H1 (cell line): ENCODE measurements around the gene GIGYF2. TPM values are rescaled to one million over a fixed set of nuclear protein-coding genes. Genes with fewer than 3 reads are reported as not detected.

Experiments
- polyA plus RNA-seq, 7 experiments: library from polyadenylated mRNA; depleted of rRNA in 3 of 7; stranded (reverse) in 5 of 7; unstranded in 2 of 7; fragments of >200 nt in 5 of 7; fragments of 200-250 nt in 2 of 7; gene quantifications; 1 replicate in 5 of 7; 2 replicates in 1 of 7; 4 replicates in 1 of 7; pipeline versions ENCODE4 v1.2.1 to v1.2.3, GENCODE V29; 2011 to 2013; ENCODE audit warnings: missing spikeins in 2 of 7, mixed read lengths in 2 of 7
- small RNA-seq: library from polyadenylated mRNA; stranded (forward); fragments of <200 nt; extraction: miRNeasy Mini kit (QIAGEN cat#:217004); gene quantifications from one replicate; pipeline ENCODE3, GENCODE V24; 2013; ENCODE audit not compliant: insufficient read depth
- total RNA-seq: library from RNA; stranded (reverse); fragmentation: NEBNext Ultra II Directional; extraction: Animal tissue kit (Norgen Biotek cat#: 25700); gene quantifications from 2 replicates; pipeline ENCODE4 v1.2.1, GENCODE V29; 2021

Gene GIGYF2
- total and polyA plus RNA-seq, 2 of the 8 experiments (the other 6 are each of a cell fraction or from before 2014, with no cell fraction given), result 22.3 to 62.0 TPM

Small RNAs within 50 kb of the gene (small RNA-seq; reads per million reads assigned to genes)
- gene RF00019 (not detected), gene RN7SL359P (not detected), gene RNU6-107P (not detected)

Other genes with a start within 250 kb of the GIGYF2 start
- not detected in 2 replicates for gene ALPI, start 241.2 kb upstream of the GIGYF2 start, total RNA-seq
- gene ALPI, start 241.2 kb upstream of the GIGYF2 start, polyA plus RNA-seq (2011; rRNA removed), result not detected in 2 replicates
- 6.5 and 7.7 TPM in 2 replicates for gene ECEL1, start 209.5 kb upstream of the GIGYF2 start, total RNA-seq
- 20.2 and 27.9 TPM in 2 replicates for gene ECEL1, start 209.5 kb upstream of the GIGYF2 start, polyA plus RNA-seq (2011; rRNA removed)
- gene PRSS56, start 176.9 kb upstream of the GIGYF2 start, total RNA-seq, result not detected in 2 replicates
- 0.03 and 0.11 TPM in 2 replicates for gene PRSS56, start 176.9 kb upstream of the GIGYF2 start, polyA plus RNA-seq (2011; rRNA removed)
- gene CHRND, start 171.2 kb upstream of the GIGYF2 start, total RNA-seq, result not detected in 2 replicates
- 0.11 and 0.24 TPM in 2 replicates for gene CHRND, start 171.2 kb upstream of the GIGYF2 start, polyA plus RNA-seq (2011; rRNA removed)
- not detected in 2 replicates for gene CHRNG, start 157.6 kb upstream of the GIGYF2 start, total RNA-seq
- gene CHRNG, start 157.6 kb upstream of the GIGYF2 start, polyA plus RNA-seq (2011; rRNA removed), result 0.05 TPM in 2 replicates
- 7.9 and 8.3 TPM in 2 replicates for gene TIGD1, start 146.8 kb upstream of the GIGYF2 start, total RNA-seq
- gene TIGD1, start 146.8 kb upstream of the GIGYF2 start, polyA plus RNA-seq (2011; rRNA removed), result 4.2 and 4.7 TPM in 2 replicates
- gene EIF4E2, start 146.6 kb upstream of the GIGYF2 start, total RNA-seq, result 114 and 116 TPM in 2 replicates
- 38.0 and 39.4 TPM in 2 replicates for gene EIF4E2, start 146.6 kb upstream of the GIGYF2 start, polyA plus RNA-seq (2011; rRNA removed)
- 1.5 and 3.4 TPM in 2 replicates for gene EFHD1, start 63.7 kb upstream of the GIGYF2 start, total RNA-seq
- 4.5 and 5.3 TPM in 2 replicates for gene EFHD1, start 63.7 kb upstream of the GIGYF2 start, polyA plus RNA-seq (2011; rRNA removed)
- not detected in 2 replicates for gene KCNJ13, start 79.2 kb downstream of the GIGYF2 start, total RNA-seq
- not detected in 2 replicates for gene KCNJ13, start 79.2 kb downstream of the GIGYF2 start, polyA plus RNA-seq (2011; rRNA removed)
- 1.6 and 2.1 TPM in 2 replicates for gene SNORC, start 172.9 kb downstream of the GIGYF2 start, total RNA-seq
- 1.8 and 2.8 TPM in 2 replicates for gene SNORC, start 172.9 kb downstream of the GIGYF2 start, polyA plus RNA-seq (2011; rRNA removed)